HEK293 (cell line): ENCODE results near the gene MTHFS.
"Not testable (repeated sequence)": the region's sequence is repeated elsewhere in the genome, so short reads cannot be mapped to it uniquely, and the experiment has no call there.

ENCODE experiments used
- CTCF ChIA-PET: fragments of 350-600 bp; formaldehyde crosslinking; extraction: SDS; loops from one replicate; lab custom pipeline; 2021; ENCODE audit warnings: antibody characterized with exemption; lab: Yijun Ruan, JAX
- POLR2A ChIA-PET: fragments of 300-600 bp; formaldehyde crosslinking; extraction: SDS; loops from one replicate; lab custom pipeline; 2020; ENCODE audit warnings: antibody characterized with exemption, inconsistent platforms; lab: Yijun Ruan, JAX
- H3K27ac ChIP-seq: fragments of 200-500 bp; sonication (Bioruptor generic); 2 replicates; pipeline ENCODE4 v1.5.1; 2014; ENCODE audit warnings: low read depth, low read length, control low read depth, inconsistent platforms; ENCODE audit errors: extremely low read depth
- H3K36me3 ChIP-seq, 2 experiments: fragments of 200-500 bp in 1 of 2; sonication (Bioruptor generic) in 1 of 2; 1 replicate in 1 of 2; 2 replicates in 1 of 2; pipeline ENCODE4 v1.5.1; 2014 to 2017; ENCODE audit warnings: inconsistent platforms in 2 of 2, low read length in 2 of 2; ENCODE audit not compliant: control insufficient read depth in 2 of 2, insufficient read depth in 1 of 2
- H3K4me1 ChIP-seq: fragments of 200-500 bp; sonication (Bioruptor generic); 2 replicates; pipeline ENCODE4 v1.5.1; 2014; ENCODE audit warnings: mild to moderate bottlenecking, low read length, inconsistent platforms; ENCODE audit not compliant: control insufficient read depth, insufficient read depth
- H3K4me3 ChIP-seq: 2 replicates; pipeline ENCODE4 v1.5.1; 2011; ENCODE audit warnings: low read depth, mild to moderate bottlenecking, control low read depth, low read length, moderate library complexity
- H3K9me3 ChIP-seq: fragments of 200-500 bp; sonication (Bioruptor generic); 2 replicates; pipeline ENCODE4 v1.5.1; 2014; ENCODE audit warnings: low read depth, low read length, inconsistent platforms; ENCODE audit not compliant: control insufficient read depth, insufficient read depth
- EGR2 ChIP-seq: fragments of 450-650 bp; formaldehyde crosslinking; IDR thresholded peaks from 2 replicates; pipeline ENCODE4 v1.5.1; 2016; ENCODE audit warnings: low read depth, missing biosample characterization, missing genetic modification characterization
- KLF7 ChIP-seq: fragments of 450-650 bp; formaldehyde crosslinking; IDR thresholded peaks from 2 replicates; pipeline ENCODE4 v1.5.1; 2016; ENCODE audit warnings: missing biosample characterization, missing genetic modification characterization, borderline replicate concordance
- MEIS1 ChIP-seq: sonication (generic); formaldehyde crosslinking; IDR thresholded peaks from 2 replicates; pipeline ENCODE4 v1.8.1; 2022; ENCODE audit warnings: missing genetic modification reagents, mild to moderate bottlenecking, borderline replicate concordance
- YY2 ChIP-seq: fragments of 450-650 bp; formaldehyde crosslinking; IDR thresholded peaks from 2 replicates; pipeline ENCODE4 v1.5.1; 2016; ENCODE audit warnings: missing biosample characterization, missing genetic modification characterization
- ZBTB44 ChIP-seq: fragments of 450-650 bp; IDR thresholded peaks from 2 replicates; pipeline ENCODE4 v1.5.1; 2018; ENCODE audit warnings: missing biosample characterization, mild to moderate bottlenecking, missing genetic modification characterization
- ZFHX2 ChIP-seq: fragments of 450-650 bp; formaldehyde crosslinking; conservative IDR thresholded peaks from 2 replicates; pipeline ENCODE4 v1.5.1; 2016; ENCODE audit warnings: missing biosample characterization, missing genetic modification characterization
- ZFP3 ChIP-seq: fragments of 450-650 bp; formaldehyde crosslinking; IDR thresholded peaks from 2 replicates; pipeline ENCODE4 v1.5.1; 2016; ENCODE audit warnings: low read depth, missing biosample characterization, missing genetic modification characterization
- ZNF132 ChIP-seq: fragments of 450-650 bp; formaldehyde crosslinking; IDR thresholded peaks from 2 replicates; pipeline ENCODE4 v1.5.1; 2017; ENCODE audit warnings: missing biosample characterization, missing genetic modification characterization, borderline replicate concordance
- ZNF19 ChIP-seq: fragments of 450-650 bp; formaldehyde crosslinking; IDR thresholded peaks from 2 replicates; pipeline ENCODE4; 2016; ENCODE audit warnings: missing biosample characterization, missing genetic modification characterization, low read depth
- ZNF23 ChIP-seq: fragments of 450-650 bp; formaldehyde crosslinking; IDR thresholded peaks from 2 replicates; pipeline ENCODE4 v1.5.1; 2016; ENCODE audit warnings: missing biosample characterization, missing genetic modification characterization, borderline replicate concordance
- ZNF292 ChIP-seq: fragments of 450-650 bp; formaldehyde crosslinking; IDR thresholded peaks from 2 replicates; pipeline ENCODE4 v1.5.1; 2016; ENCODE audit warnings: low read depth, missing biosample characterization, missing genetic modification characterization, borderline replicate concordance
- ZNF404 ChIP-seq: fragments of 450-650 bp; formaldehyde crosslinking; IDR thresholded peaks from 2 replicates; pipeline ENCODE4 v1.5.1; 2017; ENCODE audit warnings: missing biosample characterization, missing genetic modification characterization
- ZNF561 ChIP-seq: fragments of 450-650 bp; IDR thresholded peaks from 2 replicates; pipeline ENCODE4 v1.5.1; 2018; ENCODE audit warnings: missing biosample characterization, missing genetic modification characterization, borderline replicate concordance
- ZSCAN23 ChIP-seq: fragments of 450-650 bp; formaldehyde crosslinking; IDR thresholded peaks from 2 replicates; pipeline ENCODE4 v1.5.1; 2016; ENCODE audit warnings: missing biosample characterization, missing genetic modification characterization
- TF ChIP-seq, protein P1 (sequence below): fragments of 450-650 bp; formaldehyde crosslinking; IDR thresholded peaks from 2 replicates; pipeline ENCODE4 v1.5.1; 2016; ENCODE audit warnings: missing biosample characterization, missing genetic modification characterization
- TF ChIP-seq, protein P2 (sequence below): fragments of 450-650 bp; formaldehyde crosslinking; IDR thresholded peaks from 2 replicates; pipeline ENCODE4 v1.5.1; 2017; ENCODE audit warnings: missing biosample characterization, mild to moderate bottlenecking, missing genetic modification characterization, moderate library complexity

Gene MTHFS

GRCh38 chr15:79939399-79939798 is 42.6 kb upstream of the MTHFS start:
- H3K4me3 ChIP-seq, result no peak overlapping the region
- no peaks in the 10 kb centered on the region for H3K9me3 ChIP-seq
- H3K36me3 ChIP-seq, result no peaks in the 10 kb centered on the region
- TF ChIP-seq ZFP3 (tag by site-specific recombination) (no peak), ZNF404 (tag by site-specific recombination) (no peak), MEIS1 (no peak), KLF7 (tag by site-specific recombination) (no peak), YY2 (tag by site-specific recombination) (no peak), ZNF292 (no peak), EGR2 (no peak), ZNF23 (tag by site-specific recombination) (no peak), ZNF561 (tag by site-specific recombination) (no peak), ZNF19 (tag by site-specific recombination) (no peak), ZBTB44 (no peak)
- TF ChIP-seq, protein P1, sequence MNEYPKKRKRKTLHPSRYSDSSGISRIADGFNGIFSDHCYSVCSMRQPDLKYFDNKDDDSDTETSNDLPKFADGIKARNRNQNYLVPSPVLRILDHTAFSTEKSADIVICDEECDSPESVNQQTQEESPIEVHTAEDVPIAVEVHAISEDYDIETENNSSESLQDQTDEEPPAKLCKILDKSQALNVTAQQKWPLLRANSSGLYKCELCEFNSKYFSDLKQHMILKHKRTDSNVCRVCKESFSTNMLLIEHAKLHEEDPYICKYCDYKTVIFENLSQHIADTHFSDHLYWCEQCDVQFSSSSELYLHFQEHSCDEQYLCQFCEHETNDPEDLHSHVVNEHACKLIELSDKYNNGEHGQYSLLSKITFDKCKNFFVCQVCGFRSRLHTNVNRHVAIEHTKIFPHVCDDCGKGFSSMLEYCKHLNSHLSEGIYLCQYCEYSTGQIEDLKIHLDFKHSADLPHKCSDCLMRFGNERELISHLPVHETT (tag by site-specific recombination), result no peak
- TF ChIP-seq, protein P2, sequence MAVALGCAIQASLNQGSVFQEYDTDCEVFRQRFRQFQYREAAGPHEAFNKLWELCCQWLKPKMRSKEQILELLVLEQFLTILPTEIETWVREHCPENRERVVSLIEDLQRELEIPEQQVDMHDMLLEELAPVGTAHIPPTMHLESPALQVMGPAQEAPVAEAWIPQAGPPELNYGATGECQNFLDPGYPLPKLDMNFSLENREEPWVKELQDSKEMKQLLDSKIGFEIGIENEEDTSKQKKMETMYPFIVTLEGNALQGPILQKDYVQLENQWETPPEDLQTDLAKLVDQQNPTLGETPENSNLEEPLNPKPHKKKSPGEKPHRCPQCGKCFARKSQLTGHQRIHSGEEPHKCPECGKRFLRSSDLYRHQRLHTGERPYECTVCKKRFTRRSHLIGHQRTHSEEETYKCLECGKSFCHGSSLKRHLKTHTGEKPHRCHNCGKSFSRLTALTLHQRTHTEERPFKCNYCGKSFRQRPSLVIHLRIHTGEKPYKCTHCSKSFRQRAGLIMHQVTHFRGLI, result no peak
- no peaks in the 10 kb centered on the region for H3K4me1 ChIP-seq
- H3K27ac ChIP-seq, result no peak overlapping the region
- ChIA-PET POLR2A (no interaction called here), CTCF (interaction anchor here (0.7 kb wide), 1 partner anchor 88 kb away, joined by 3 read pairs; no protein-coding TSS in a partner anchor)

DNA sequence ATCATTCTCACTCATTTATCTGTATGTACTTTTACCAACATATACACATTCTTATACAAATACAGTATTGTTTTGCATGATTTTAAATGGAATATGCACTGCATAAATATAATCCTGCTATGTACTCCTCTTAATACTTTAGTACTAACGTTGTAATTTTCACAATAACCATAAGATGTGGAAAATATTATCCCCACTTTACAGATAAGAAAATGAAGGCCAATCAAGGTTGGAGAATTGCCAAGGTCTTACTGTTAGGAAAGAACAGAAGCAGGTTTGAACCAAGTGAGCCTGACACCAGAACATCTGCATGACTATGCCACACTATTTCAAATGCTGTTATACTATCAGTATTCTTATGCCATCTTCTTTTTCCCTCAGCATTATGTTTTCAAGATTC is 41.3 kb upstream of the MTHFS start:
- Histone ChIP-seq H3K4me3 (no peak overlapping the region), H3K36me3 (no peaks in the 10 kb centered on the region), H3K27ac (no peak overlapping the region), H3K9me3 (no peaks in the 10 kb centered on the region), H3K4me1 (no peaks in the 10 kb centered on the region)
- CTCF ChIA-PET, result no interaction called here
- TF ChIP-seq ZFHX2 (no peak), ZSCAN23 (tag by site-specific recombination) (no peak), ZNF132 (no peak)
- POLR2A ChIA-PET, result no interaction called here

- H3K4me3 ChIP-seq, H3K9me3 ChIP-seq, POLR2A ChIA-PET, H3K36me3 ChIP-seq, H3K4me1 ChIP-seq, H3K27ac ChIP-seq: not testable (repeated sequence)
- CTCF ChIA-PET, result interaction anchor here (0.6 kb wide), 1 partner anchor 97 kb away, joined by 4 read pairs; no protein-coding TSS in a partner anchor
Measured at GRCh38 chr15:79935556-79936201, 38.9 kb upstream of the MTHFS start.
